Hepatocyte (in vitro differentiated cells): ENCODE results near the gene G6PD.

Experiments used
- EZH2 ChIP-seq: fragments of 200-600 bp; sonication (generic); IDR thresholded peaks from 2 replicates; pipeline ENCODE4 v1.6.1; 2016; ENCODE audit warnings: antibody characterized with exemption, mild to moderate bottlenecking, borderline replicate concordance
- EZH2phosphoT487 ChIP-seq: fragments of 200-600 bp; sonication (generic); IDR thresholded peaks from one replicate; pipeline ENCODE4 v1.6.1; 2018; ENCODE audit warnings: antibody characterized with exemption, mild to moderate bottlenecking, low read depth, moderate library complexity; ENCODE audit not compliant: unreplicated experiment, severe bottlenecking
- TF ChIP-seq, protein P1 (sequence below): fragments of 200-600 bp; sonication (generic); IDR thresholded peaks from 2 replicates; pipeline ENCODE4 v1.5.1; 2016; ENCODE audit warnings: antibody characterized with exemption, mild to moderate bottlenecking; ENCODE audit not compliant: poor library complexity

DNA sequence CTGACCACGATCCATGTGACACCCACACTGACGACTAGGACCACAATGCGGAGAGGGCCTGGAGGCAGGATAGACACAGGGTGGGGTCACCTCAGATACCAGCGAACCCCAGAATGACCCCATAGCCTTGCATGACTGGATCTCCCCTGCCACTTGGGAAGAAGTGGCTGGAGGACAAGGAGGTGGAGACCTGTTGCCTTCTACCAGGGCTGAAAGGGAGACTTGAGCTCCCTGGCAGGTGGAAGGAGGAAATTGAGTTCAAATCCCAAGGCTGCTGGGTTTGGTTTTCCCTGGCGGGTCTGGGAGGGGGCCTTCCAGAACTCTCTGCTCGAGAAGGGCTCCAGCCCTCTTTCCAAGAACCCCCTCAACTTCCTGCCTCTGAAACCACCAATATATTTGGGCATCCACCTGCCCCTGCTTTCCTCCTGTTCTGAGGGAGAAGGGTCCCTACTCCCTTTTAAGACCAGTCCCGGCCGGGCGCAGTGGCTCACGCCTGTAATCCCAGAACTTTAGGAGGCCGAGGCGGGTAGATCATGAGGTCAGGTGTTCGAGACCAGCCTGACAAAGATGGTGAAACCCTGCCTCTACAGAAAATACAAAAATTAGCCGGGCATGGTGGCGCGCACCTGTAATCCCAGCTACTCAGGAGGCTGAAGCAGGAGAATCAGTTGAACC, 33.6 kb downstream of the G6PD start:
- TF ChIP-seq, protein P1, sequence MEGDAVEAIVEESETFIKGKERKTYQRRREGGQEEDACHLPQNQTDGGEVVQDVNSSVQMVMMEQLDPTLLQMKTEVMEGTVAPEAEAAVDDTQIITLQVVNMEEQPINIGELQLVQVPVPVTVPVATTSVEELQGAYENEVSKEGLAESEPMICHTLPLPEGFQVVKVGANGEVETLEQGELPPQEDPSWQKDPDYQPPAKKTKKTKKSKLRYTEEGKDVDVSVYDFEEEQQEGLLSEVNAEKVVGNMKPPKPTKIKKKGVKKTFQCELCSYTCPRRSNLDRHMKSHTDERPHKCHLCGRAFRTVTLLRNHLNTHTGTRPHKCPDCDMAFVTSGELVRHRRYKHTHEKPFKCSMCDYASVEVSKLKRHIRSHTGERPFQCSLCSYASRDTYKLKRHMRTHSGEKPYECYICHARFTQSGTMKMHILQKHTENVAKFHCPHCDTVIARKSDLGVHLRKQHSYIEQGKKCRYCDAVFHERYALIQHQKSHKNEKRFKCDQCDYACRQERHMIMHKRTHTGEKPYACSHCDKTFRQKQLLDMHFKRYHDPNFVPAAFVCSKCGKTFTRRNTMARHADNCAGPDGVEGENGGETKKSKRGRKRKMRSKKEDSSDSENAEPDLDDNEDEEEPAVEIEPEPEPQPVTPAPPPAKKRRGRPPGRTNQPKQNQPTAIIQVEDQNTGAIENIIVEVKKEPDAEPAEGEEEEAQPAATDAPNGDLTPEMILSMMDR, result no peak
- no peak for TF ChIP-seq EZH2phosphoT487
- no peak for TF ChIP-seq EZH2
